ENCODE measurements around the gene MED13.
A peak's percentile ranks its signal among the peaks of the same experiment; 100 is the strongest.

DNA sequence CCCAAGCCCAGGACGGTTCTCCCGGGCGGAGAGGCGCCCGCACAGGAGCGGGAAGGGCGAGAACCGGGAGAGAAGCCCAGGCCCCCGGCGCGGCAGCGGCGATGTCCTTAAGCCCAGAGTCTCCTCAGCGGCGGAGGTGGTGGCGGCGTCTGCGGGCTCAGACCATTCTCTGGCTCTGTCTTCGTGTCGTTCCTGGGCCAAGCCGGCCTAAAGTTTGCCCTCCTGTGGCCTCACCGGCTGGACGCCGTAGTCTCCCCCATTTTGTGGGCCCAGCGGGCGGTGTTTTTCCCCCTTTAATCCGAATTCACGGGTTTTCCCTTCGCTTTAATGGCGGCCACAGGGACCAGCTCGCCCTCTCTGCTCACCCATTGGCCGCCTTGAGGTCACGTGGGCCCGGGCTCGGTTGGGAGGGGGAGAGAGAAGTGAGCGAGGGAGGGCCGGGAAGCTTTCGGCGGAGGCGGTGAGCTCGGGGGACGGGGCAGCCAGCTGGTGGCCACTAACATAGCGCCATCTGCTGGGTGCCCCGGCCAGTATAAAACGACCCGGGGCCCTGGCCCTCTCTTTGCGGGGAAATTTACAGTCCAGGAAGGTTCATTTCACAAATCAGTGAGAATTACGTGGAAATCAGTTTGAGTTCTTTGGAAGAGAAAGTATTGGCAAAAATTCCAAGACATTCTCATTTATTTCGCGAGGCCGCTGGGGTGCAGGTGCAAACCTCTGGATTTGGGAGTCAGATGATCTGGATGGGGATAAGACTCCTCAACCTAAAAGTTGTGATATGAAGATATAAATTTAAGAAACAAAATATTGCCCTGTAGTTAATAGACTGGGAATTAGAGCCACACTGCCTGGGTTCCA is 762 bp upstream of the MED13 start:
- TF ChIP-seq POLR2A (IDR thresholded peaks at IDR 0.05) (peak; percentile 27 to 80), CTCF (IDR thresholded peaks at IDR 0.05) (peak; percentile 87 to 98 (median 92))
